CD4-positive, alpha-beta T cell treated with Interleukin-6 for 4 hours (primary cell): Measurements from ENCODE around the gene CENPU.
"Not testable (repeated sequence)": the region's sequence is repeated elsewhere in the genome, so short reads cannot be mapped to it uniquely, and the experiment has no call there.

Experiments used
- DNase-seq: peaks from one replicate; pipeline ENCODE4 v3.0.0-alpha.2; 2020; ENCODE audit warnings: mixed read lengths

The CENPU gene, protein sequence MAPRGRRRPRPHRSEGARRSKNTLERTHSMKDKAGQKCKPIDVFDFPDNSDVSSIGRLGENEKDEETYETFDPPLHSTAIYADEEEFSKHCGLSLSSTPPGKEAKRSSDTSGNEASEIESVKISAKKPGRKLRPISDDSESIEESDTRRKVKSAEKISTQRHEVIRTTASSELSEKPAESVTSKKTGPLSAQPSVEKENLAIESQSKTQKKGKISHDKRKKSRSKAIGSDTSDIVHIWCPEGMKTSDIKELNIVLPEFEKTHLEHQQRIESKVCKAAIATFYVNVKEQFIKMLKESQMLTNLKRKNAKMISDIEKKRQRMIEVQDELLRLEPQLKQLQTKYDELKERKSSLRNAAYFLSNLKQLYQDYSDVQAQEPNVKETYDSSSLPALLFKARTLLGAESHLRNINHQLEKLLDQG

DNA sequence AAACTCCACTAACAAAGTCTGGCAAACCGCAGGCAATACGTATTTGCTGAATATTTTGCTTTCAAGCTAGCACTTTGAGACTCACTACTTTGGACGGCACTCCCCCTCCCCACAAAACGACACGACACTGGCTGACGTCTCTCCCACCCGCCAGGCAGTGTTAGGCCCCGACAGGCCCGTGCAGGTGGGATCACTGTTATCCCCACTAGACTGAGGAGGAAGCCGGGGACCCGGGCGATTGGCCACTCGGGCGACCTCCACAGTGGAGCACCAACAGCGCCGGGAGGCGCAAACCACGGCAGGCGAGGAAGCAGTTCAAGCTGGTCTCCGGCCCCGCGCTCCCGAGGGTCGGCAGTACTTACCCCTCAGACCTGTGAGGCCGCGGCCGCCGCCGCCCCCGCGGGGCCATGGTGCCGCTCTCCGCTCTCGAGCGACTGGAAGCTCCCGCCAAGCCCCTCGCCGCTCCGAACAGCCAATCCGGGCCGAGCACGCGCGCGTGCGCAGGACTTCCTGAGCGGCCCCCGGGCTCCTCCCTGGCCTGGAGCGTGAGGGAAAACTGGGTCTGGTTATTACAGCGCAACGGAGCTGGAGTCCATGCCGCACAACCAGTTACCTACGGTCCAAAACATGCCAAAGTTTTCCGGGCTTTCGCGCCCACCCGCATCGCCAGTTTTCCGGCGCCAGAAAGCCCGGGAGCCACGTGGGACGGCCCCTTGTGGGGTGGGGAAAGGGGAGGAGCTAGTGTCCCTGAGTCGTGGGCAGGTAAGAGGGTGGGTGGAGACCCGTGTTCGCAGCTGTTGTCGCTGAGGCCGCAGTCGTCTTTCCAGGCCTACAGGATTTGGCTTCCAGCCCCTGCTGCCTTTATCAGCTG, at the start of gene CENPU:
CENPU (minus strand) TSS at position 443 of the 871 bp plus-strand sequence; CDS start at position 409, 34 bp downstream.
- DNase-seq, result peak; percentile 95

DNA sequence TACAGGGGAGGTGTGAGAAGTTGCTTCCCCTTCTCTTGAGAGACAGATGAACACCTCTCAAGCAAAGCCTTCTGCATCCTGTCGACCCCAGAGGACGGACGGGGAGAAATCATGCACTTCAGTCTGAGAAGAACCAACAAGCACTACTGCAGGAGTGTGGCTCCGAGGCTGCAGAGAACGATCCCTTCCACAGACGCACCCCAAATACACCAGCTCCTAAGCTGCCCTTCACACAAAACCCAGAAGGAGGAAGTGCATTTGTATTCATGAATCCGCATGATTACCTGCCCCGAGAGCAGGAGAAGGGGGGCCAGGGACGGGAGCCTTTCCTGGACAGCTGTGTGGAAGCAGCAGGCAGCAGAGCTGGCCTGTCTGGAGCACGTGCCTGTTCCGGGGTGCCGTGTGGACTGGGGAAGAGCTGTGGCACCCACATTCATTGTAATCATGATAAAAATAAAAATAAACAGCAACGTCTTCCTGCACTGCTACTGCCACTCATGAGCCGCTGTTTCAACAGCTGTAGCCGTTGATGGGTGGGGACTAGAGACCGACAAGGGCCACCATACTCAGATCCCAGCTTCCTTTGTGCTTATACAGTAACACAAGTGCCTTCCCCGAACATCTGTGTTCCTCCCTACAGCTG, 49.0 kb upstream of the CENPU start:
- no peak for DNase-seq

DNA sequence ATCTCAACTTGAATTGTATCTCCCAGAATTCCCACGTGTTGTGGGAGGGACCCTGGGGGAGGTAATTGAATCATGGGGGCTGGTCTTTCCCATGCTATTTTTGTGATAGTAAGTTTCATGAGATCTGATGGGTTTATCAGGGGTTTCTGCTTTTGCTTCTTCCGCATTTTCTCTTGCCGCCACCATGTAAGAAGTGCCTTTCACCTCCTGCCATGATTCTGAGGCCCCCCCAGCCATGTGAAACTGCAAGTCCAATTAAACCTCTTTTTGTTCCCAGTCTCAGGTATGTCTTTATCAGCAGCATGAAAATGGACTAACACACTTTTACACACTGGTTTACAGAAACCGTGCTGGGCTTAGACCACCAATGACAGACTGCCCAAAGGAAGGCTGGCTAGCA, 45.3 kb upstream of the CENPU start:
- not testable (repeated sequence) for DNase-seq

DNA sequence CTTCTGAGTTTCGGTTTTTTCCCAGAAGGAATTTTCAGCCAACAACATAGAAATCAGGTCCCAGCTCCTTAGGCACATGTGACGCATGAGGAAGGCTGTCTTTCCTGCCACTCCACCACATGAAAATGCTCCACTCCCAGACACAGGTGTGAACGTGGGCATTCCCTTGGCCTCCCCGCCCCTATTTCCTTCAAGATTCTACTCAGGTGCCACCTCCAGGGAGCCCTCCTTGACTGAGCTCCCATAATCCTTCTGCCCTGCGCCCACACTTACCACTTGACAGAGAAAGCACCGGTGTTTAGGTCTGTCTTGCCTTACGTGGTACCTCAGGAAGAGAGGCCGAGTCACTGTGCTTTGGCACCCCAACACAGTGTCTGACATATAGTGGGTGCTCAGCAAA, 44.4 kb upstream of the CENPU start:
- no peak for DNase-seq

DNA sequence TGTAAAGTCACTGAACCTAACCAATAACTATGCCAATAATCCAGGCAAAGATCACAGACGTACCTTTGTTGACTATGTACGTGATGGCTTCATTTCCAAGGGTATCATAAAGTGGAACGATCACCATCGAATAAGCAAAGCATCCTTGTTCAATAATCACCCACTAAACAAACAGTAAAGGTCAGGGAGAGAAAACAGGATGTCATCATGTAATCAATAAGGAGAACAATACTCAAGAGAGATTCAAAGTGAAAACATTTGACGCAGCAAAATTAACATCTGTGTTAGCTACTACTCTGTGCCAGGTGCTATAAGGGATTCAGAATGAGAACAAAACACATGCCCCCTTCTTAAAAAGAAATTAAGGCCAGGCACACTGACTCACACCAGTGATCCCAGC, 42.9 kb upstream of the CENPU start:
- DNase-seq, result no peak

DNA sequence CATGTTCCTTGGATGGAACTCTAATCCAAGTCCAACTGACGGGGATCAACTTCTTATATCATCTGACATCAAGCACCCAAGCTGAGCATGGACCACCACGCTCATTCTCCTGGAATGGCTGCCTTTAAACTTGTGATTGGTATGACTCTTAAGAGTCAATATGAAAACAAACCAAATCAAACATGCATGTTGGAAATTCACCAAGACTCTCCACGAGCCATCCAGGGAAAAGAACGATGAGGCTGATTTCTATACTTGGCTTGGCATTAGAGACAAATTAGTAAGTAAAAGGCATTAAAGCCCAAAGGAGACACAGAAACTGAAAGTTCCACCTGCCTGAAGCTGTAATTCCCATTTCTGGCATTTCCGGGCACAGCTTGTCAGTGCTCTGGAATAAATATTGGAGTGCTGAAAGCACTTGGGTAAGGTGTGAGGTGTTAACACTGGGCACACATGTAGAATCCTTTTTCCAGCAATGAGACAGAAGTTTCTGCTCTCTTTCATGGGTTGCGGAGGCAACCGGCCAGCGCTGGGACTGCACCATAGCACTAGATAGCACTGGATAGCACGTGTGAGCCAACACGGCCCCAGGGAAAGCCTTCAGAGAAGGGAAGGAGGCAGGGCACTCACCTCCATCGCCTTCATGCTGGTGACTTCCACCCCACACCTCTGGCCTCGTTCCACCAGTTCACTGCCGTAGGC, 42.1 kb upstream of the CENPU start:
- no peak for DNase-seq

DNA sequence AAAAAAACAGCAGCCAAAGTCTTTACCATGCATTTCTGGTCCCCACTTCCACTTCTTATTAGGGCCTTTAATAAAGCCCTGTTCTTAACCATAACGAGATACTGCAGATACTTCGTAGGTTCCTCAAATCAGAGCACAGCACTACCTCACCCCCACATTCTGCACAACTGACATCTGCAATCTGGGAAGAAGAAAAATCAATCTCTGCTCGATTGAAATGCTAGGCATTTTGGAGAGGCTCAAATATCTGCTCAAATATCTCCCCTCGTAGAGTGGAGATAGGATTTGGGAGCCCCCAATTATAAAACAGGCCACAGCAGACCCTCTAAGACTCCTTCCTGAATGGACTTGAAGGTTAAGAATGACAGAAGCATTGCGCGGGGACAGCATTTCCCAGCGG, 40.3 kb upstream of the CENPU start:
- DNase-seq, result no peak

DNA sequence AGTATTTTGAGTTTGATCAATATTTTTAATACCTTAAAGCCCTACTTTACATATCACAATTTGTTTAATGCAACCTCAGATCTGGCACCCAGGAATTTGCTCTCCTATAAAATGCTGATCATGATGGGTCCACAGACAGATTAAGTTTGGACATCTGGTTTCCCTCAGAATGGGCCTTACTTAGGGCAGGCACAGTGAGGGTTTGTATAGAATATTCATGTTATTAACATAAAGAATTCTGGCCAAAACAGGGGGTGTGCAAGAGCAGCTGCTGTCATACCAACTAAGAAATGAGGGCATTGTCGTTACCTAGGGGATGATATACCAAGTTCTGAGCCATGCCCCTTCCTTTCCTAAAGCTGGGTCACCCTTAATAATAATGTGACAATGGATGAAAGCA, 37.5 kb upstream of the CENPU start:
- no peak for DNase-seq

DNA sequence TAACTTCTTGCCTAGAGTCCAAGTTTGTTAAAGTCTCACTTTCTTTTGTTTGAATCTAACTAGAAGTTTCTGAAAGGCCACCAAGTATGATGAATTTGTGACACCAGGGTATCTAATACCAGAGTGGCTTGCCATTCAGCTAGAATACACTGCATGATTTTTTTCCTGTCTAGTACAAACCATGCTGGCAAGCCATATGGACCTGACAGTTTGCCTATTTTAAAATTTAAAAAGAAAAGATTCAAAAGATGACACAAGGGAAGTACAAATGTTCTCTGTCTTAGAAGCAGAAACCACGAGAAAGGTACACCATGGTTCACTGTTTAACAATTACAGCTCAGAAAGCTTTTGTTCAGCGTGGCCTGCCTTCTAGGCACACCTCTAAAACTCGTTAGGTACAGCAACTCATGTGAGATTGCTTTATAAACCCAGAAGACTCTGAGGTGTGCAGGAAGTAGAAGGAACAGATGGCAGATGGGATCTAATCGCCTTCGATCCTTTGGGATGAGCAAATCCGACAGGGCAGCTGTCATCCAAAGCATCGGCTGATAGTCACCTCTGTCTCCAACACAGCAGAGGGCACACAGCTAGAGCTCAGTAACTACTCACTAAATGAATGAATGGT, 35.4 kb upstream of the CENPU start:
- DNase-seq, result no peak

DNA sequence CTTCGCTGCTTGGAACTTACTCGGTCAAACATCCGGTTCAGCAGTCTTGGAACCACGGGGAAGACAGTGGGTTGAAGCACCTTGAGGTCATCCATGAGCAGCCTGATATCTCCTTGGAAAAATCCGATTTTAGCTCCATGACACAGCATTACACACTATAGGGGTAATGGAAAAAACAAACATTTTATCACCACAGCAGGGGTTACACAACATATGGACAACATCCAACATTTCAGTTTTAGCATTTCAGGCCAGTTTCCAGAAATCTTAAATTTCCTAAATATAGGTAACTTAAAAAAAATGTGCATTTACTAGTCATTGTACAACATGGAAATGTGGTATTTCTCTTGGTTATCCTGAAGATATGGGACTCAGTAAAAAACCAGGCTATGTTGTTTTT, 34.4 kb upstream of the CENPU start:
- DNase-seq, result no peak

DNA sequence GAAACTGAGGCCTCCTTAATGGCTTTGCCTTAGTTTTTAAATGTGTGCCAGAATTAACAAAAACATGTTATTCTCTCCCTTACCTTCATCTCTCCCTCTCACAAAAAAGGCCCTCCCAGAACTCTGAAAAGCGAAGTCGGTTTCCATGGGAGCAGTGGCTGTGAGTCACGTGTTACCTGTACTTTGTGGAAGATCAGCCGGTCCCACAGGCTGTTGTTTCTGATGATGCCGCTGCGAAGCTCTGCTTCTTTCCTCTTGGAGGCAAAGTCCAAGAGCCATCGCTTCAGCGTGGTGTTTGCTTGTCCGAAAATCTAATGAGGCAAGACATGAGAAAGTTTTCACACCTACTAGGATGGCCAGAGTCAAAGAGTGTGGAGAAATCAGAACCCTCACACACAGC, 32.5 kb upstream of the CENPU start:
- DNase-seq, result no peak

DNA sequence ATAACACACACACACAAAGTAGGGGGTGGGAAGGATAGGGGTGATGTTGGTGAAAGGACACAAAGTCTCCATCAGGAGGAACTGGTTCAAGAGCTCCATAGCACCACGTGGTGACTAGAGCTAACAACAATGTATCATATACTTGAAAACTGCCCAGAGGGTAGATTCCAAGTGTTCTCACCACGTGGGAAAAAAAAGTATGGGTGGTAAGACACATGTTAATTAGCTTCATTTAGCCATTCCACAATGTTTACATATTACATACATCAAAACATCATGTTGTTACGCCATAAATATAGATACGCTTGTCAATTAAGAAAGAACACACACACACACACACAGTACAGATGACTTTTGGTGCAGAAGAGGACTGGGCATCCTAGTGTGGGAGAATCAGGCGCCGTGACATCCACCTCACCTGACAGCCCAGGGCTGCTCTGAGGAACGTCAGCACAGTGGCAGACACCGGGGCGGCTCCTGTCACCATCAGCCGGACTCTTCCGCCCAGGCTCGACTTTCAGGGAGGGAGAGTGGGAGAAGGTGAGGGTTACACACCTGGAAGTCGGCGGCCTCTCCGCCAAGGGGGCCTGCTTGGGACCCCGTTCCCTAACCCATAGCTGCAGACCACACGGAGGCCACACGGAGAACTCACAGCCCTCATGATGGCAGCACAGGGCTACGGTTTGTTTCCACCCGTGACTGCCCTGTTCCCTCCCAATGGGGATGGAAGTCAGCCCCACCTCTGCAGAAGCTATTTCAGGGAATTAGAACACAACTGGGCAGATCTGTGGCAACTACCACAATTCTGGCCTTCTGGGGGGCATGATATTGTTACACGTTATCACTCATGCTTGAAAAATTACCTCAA, 31.8 kb upstream of the CENPU start:
- DNase-seq, result no peak

DNA sequence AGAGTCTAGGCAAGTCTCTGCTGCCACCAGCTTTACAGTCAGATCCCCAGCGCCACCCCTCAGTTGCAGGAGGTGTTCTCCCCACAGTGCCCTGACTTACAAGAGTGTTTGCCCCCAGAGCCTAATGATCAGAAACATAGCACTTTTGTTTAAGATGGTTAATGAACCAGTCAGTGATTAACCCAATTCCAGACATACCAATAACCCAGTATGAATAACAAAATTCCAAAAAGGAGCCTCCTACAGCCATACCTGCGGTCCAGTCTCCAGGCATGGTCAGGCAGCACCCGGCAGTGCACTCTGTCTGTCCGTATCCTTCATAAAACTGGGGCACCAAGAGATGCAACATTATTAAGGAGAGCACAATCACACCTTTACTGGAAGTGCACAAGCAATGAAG, 30.7 kb upstream of the CENPU start:
- DNase-seq, result no peak

DNA sequence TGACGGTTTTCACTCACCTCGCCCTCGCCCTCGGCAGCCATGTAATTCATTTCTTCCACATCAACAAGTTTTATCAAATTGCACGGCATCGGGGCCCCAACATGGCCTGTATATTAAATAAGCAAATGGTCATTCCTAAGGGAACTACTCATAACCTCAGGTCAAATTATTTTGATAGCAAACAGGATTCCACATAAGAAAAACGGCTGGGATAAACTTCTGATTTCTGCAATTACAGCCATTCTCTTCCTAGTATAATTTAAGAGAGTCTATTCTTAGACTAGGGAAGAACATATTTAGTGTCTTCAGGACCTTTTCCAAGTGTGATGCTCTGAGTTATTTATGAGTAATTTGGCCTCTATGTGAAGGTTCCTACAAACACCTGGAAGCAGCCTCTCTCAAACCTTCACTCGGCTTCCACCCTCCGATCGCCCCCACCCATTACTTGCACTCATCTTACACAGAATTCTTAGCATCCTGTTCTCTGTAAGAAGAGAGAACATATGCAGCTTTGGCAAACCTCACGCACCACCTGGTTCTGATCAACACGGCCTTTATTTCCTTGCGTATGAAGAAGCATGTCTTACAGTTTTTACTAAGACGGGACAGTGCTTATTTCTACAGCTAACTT, 29.4 kb upstream of the CENPU start:
- peak; percentile 6 for DNase-seq

DNA sequence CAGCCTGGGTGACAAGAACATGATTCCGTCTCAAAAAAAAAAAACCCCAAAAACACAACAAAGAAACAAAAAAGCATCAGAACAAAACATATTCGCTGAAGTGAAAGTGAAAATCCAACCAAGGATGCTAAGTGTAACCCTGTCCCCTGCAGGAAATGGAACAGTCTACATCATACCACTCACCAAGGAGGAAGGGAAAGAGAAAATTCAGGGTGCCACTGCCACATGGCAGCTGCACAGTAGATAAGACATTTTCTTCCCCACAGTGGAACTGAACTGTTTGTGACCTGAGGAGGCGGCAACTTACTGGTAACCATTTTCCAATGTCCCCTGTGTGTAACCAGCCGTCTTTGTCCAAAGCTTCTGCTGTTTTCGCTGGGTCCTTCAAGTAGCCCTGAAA, 28.2 kb upstream of the CENPU start:
- DNase-seq, result peak; percentile 39

DNA sequence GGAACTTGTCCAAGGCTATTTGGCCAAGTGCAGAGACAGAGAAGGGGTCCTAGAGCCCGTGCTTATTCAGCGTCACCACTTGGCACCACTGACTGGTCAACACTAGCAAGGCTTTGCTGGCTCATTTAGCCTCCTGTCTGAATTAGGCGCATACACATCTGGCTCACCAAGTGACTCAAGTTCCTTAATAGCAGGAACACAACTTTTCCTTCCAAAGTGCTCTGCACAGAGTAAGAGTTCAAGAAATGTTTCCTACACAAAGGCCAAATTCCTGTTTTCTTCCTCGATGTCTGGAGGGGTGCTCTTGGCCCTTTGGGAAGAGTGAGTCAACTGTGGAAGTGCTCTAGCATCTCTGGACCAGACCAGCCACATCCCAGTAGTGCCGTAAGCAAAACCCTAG, 26.8 kb upstream of the CENPU start:
- no peak for DNase-seq

DNA sequence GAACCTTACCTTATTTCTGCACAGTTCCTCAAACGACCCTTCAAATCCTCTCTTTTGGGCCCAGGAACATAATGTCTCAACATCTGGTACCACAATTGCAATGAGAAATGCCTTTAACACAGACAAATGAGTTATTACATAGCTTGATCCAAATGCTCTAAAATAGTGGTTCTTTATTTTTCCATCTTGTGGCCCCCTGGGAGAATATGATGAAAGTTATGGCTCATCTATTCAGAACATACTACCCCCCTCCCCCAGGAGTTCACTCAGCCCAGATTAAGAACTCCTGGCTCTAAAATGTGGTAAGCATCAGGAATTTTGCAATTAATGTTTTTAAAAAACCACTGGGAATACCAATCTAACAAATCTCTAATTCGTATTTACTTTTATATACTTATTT, 23.9 kb upstream of the CENPU start:
- DNase-seq, result no peak

DNA sequence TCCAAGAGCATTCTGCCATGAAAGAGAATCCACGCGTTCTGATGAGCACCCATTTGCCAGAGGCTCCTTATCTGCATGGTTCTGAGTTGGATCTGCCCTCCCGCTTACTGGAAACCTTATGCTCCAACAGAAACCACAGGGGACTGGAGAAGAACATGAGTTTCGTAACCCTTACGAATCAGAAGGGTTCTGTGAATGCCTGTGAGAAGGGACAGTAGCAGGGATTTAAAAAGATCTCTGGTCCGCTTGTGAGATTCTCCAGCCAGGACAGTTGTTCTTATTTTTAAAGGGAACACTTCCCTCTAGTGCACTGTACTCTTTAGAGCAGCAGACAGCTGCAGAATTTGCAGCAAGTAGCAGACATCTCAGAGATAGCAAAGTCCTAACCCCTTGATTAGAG, 22.5 kb upstream of the CENPU start:
- no peak for DNase-seq

DNA sequence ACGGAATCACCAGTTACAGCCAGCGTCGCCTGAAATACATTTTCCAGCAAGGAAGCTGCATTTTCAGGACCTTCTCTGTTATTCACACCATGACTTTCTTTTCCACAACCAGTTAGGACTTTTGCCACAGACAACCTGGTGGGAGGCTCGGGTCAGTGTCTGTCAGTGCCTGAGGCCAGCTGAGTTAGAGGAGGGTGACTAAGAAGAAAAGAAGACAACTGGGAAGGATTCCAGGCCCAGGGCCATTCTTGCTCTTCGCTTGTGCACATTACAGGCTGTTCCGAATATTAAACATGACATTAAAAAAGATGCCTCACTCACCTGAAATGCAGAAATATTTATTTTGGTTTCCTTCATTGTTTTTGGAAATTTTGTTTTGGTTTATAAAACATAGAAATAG, 21.4 kb upstream of the CENPU start:
- no peak for DNase-seq

DNA sequence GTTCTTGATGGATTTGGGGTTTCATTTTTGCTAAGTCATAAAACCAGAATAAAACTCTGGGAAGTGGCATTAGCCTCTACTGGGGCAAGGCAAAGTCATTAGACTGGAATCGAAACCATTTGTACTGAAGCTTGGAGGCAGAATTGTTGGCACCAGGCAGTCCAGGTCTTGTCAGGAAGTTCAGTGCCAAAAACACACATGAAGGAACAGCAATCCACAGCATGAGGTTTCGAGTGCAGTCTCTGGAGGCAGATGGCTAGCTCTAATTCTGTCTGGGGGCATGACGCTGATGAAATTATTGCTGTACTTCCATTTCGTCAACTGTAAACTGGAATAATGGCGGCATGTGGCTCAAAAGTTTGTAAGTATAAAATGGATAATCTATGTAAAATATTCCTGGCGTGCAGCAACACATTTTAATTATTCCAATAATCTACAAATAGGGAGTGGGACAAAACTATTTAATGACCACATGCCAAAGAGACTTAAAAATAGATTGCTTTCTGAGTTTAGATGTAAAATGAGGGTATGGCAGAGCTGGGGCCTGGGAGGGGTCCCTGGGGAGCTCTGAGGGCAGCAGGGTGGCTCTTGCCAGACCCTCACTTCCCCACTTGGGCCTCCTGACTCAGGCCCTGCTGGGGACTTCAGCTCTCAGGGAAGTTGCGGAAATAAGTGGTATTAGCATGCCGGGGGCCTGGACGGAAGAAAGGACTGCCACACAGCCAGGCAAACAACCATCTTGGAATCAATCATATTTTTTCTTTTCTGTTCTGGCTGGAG, 18.8 kb upstream of the CENPU start:
- DNase-seq, result no peak
